ENCODE measurements around the gene MYMX.

DNA sequence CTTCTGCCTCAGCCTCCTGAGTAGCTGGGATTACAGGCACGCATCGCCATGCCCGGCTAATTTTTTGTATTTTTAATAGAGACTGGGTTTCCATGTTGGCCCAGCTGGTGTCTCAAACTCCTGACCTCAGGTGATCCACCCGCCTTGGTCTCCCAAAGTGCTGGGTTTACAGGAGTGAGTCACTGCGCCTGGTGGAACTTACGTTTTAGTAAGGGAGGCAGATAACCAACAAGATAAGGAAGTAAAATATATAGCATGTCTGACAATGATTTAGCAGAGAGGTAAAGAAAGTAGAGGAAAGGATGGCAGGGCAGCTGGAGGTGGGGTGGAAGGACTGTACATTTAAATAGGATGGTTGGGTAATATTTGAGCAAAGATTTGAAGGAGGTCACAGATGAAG, 12.8 kb upstream of the MYMX start:
- TF ChIP-seq ZNF391 (tag by site-specific recombination; IDR thresholded peaks at IDR 0.05; ENCODE audit: borderline replicate concordance, low read depth) (no peak), ZNF521 (tag by site-specific recombination; IDR thresholded peaks at IDR 0.05) (no peak), ZNF121 (tag by site-specific recombination; IDR thresholded peaks at IDR 0.05) (no peak), MZF1 (tag by site-specific recombination; IDR thresholded peaks at IDR 0.05; ENCODE audit: borderline replicate concordance) (no peak), ZBTB7A (tag by site-specific recombination; IDR thresholded peaks at IDR 0.05; ENCODE audit: low read depth) (no peak), ZNF843 (tag by site-specific recombination; IDR thresholded peaks at IDR 0.05) (no peak), ZNF221 (tag by site-specific recombination; IDR thresholded peaks at IDR 0.05; ENCODE audit: borderline replicate concordance) (no peak)
- TF ChIP-seq, protein P1, sequence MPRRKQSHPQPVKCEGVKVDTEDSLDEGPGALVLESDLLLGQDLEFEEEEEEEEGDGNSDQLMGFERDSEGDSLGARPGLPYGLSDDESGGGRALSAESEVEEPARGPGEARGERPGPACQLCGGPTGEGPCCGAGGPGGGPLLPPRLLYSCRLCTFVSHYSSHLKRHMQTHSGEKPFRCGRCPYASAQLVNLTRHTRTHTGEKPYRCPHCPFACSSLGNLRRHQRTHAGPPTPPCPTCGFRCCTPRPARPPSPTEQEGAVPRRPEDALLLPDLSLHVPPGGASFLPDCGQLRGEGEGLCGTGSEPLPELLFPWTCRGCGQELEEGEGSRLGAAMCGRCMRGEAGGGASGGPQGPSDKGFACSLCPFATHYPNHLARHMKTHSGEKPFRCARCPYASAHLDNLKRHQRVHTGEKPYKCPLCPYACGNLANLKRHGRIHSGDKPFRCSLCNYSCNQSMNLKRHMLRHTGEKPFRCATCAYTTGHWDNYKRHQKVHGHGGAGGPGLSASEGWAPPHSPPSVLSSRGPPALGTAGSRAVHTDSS (tag by site-specific recombination; IDR thresholded peaks at IDR 0.05), result no peak
- TF ChIP-seq, protein P2, sequence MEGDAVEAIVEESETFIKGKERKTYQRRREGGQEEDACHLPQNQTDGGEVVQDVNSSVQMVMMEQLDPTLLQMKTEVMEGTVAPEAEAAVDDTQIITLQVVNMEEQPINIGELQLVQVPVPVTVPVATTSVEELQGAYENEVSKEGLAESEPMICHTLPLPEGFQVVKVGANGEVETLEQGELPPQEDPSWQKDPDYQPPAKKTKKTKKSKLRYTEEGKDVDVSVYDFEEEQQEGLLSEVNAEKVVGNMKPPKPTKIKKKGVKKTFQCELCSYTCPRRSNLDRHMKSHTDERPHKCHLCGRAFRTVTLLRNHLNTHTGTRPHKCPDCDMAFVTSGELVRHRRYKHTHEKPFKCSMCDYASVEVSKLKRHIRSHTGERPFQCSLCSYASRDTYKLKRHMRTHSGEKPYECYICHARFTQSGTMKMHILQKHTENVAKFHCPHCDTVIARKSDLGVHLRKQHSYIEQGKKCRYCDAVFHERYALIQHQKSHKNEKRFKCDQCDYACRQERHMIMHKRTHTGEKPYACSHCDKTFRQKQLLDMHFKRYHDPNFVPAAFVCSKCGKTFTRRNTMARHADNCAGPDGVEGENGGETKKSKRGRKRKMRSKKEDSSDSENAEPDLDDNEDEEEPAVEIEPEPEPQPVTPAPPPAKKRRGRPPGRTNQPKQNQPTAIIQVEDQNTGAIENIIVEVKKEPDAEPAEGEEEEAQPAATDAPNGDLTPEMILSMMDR (tag by site-specific recombination; IDR thresholded peaks at IDR 0.05), result no peak
- TF ChIP-seq, protein P3, sequence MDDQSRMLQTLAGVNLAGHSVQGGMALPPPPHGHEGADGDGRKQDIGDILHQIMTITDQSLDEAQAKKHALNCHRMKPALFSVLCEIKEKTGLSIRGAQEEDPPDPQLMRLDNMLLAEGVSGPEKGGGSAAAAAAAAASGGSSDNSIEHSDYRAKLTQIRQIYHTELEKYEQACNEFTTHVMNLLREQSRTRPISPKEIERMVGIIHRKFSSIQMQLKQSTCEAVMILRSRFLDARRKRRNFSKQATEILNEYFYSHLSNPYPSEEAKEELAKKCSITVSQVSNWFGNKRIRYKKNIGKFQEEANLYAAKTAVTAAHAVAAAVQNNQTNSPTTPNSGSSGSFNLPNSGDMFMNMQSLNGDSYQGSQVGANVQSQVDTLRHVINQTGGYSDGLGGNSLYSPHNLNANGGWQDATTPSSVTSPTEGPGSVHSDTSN (CRISPR knock-in tag; IDR thresholded peaks at IDR 0.05), result no peak

Data from HEK293 (cell line).